ENCODE measurements around the gene AKT1.

Gene AKT1

GRCh38 chr14:104820669-104821228 lies 25.2 kb upstream of the AKT1 start:
- no peak overlapping the region for H3K4me2 ChIP-seq (ENCODE audit: low read length)
- no peak overlapping the region for H3K4me3 ChIP-seq (ENCODE audit: low read depth, low read length)
- WGBS (ENCODE audit: extremely low coverage, insufficient coverage, insufficient read length): no CpG with 5 or more reads among the region's 22 CpGs

GRCh38 chr14:104819361-104819781 lies 23.8 kb upstream of the AKT1 start:
- Histone ChIP-seq H4K12ac (ENCODE audit: low read depth, low read length) (no peak overlapping the region), H3K23ac (ENCODE audit: low read length) (no peak overlapping the region), H3K79me1 (ENCODE audit: low read length) (peaks cover 12% of the 10 kb centered on the region), H3K4me1 (ENCODE audit: control insufficient read depth in 1 of 2, insufficient read depth in 2 of 2, low read length in 2 of 2) (peaks cover 4 to 9% of the 10 kb centered on the region in 2 experiments), H2AFZ (ENCODE audit: insufficient read depth, low read length, poor library complexity) (no peak overlapping the region), H3K4me3 (ENCODE audit: low read depth, low read length) (no peak overlapping the region), H3K36me3 (ENCODE audit: control insufficient read depth in 1 of 2, insufficient read depth in 2 of 2, low read length in 2 of 2) (no peaks in the 10 kb centered on the region), H3K9ac (ENCODE audit: low read length) (no peak overlapping the region), H4K8ac (ENCODE audit: low read depth, low read length) (no peak overlapping the region), H3K18ac (ENCODE audit: low read length) (no peak overlapping the region), H3K4me2 (ENCODE audit: low read length) (no peak overlapping the region), H3K27me3 (ENCODE audit: insufficient read depth, low read length) (no peaks in the 10 kb centered on the region), H2BK120ac (ENCODE audit: insufficient read depth, low read length, poor library complexity) (no peak overlapping the region), H2BK5ac (ENCODE audit: low read depth, low read length, poor library complexity) (no peak overlapping the region), H3K4ac (ENCODE audit: low read depth, low read length) (no peak overlapping the region), H3K27ac (ENCODE audit: low read depth, low read length) (no peak overlapping the region), H2BK12ac (ENCODE audit: low read length) (no peak overlapping the region), H3K79me2 (ENCODE audit: control insufficient read depth, insufficient read depth, low read length, poor library complexity) (peaks cover 10% of the 10 kb centered on the region), H3K9me3 (ENCODE audit: insufficient read depth, low read depth, low read length) (peaks cover 5% of the 10 kb centered on the region), H2AK5ac (ENCODE audit: low read length) (no peak overlapping the region), H4K91ac (ENCODE audit: low read depth, low read length) (no peak overlapping the region), H3K14ac (ENCODE audit: low read length) (no peak overlapping the region)
- no CpG with 5 or more reads among the region's 12 CpGs for WGBS (ENCODE audit: extremely low coverage, insufficient coverage, insufficient read length)
- DNase-seq: no peak

More at GRCh38 chr14:104820669-104821228, 25.2 kb upstream of the AKT1 start:
- Histone ChIP-seq H2AK5ac (ENCODE audit: low read length) (no peak overlapping the region), H2BK120ac (ENCODE audit: insufficient read depth, low read length, poor library complexity) (no peak overlapping the region), H2BK12ac (ENCODE audit: low read length) (no peak overlapping the region), H3K9ac (ENCODE audit: low read length) (no peak overlapping the region), H3K79me1 (ENCODE audit: low read length) (peaks cover 7% of the 10 kb centered on the region), H3K14ac (ENCODE audit: low read length) (no peak overlapping the region), H3K79me2 (ENCODE audit: control insufficient read depth, insufficient read depth, low read length, poor library complexity) (peaks cover 6% of the 10 kb centered on the region), H3K36me3 (ENCODE audit: control insufficient read depth in 1 of 2, insufficient read depth in 2 of 2, low read length in 2 of 2) (no peaks in the 10 kb centered on the region), H3K27ac (ENCODE audit: low read depth, low read length) (no peak overlapping the region), H3K18ac (ENCODE audit: low read length) (no peak overlapping the region), H4K12ac (ENCODE audit: low read depth, low read length) (no peak overlapping the region), H3K4me1 (ENCODE audit: control insufficient read depth in 1 of 2, insufficient read depth in 2 of 2, low read length in 2 of 2) (peaks cover 4 to 8% of the 10 kb centered on the region in 2 experiments), H3K9me3 (ENCODE audit: insufficient read depth, low read depth, low read length) (peaks cover 5% of the 10 kb centered on the region), H3K4ac (ENCODE audit: low read depth, low read length) (no peak overlapping the region), H2AFZ (ENCODE audit: insufficient read depth, low read length, poor library complexity) (no peak overlapping the region), H2BK5ac (ENCODE audit: low read depth, low read length, poor library complexity) (no peak overlapping the region), H3K23ac (ENCODE audit: low read length) (no peak overlapping the region), H4K8ac (ENCODE audit: low read depth, low read length) (no peak overlapping the region), H4K91ac (ENCODE audit: low read depth, low read length) (no peak overlapping the region), H3K27me3 (ENCODE audit: insufficient read depth, low read length) (peaks cover 4% of the 10 kb centered on the region)
- DNase-seq: peak in 1 of 2 donors; percentile 48

- no peak overlapping the region for H3K4me3 ChIP-seq (ENCODE audit: low read depth, low read length)
- no peak overlapping the region for H2AFZ ChIP-seq (ENCODE audit: insufficient read depth, low read length, poor library complexity)
- H3K9me3 ChIP-seq (ENCODE audit: insufficient read depth, low read depth, low read length): peaks cover 5% of the 10 kb centered on the region
- no peaks in the 10 kb centered on the region for H3K36me3 ChIP-seq (ENCODE audit: control insufficient read depth in 1 of 2, insufficient read depth in 2 of 2, low read length in 2 of 2)
- H2BK120ac ChIP-seq (ENCODE audit: insufficient read depth, low read length, poor library complexity): no peak overlapping the region
- H4K12ac ChIP-seq (ENCODE audit: low read depth, low read length): no peak overlapping the region
- DNase-seq: no peak
- no peak overlapping the region for H2BK5ac ChIP-seq (ENCODE audit: low read depth, low read length, poor library complexity)
- no peak overlapping the region for H3K23ac ChIP-seq (ENCODE audit: low read length)
- H3K4ac ChIP-seq (ENCODE audit: low read depth, low read length): no peak overlapping the region
- H3K18ac ChIP-seq (ENCODE audit: low read length): no peak overlapping the region
- no peak overlapping the region for H3K9ac ChIP-seq (ENCODE audit: low read length)
- H3K79me1 ChIP-seq (ENCODE audit: low read length): peaks cover 12% of the 10 kb centered on the region
- no peak overlapping the region for H2AK5ac ChIP-seq (ENCODE audit: low read length)
- WGBS (ENCODE audit: extremely low coverage, insufficient coverage, insufficient read length): no CpG with 5 or more reads among the region's 9 CpGs
- no peak overlapping the region for H3K4me2 ChIP-seq (ENCODE audit: low read length)
- no peaks in the 10 kb centered on the region for H3K27me3 ChIP-seq (ENCODE audit: insufficient read depth, low read length)
- H3K14ac ChIP-seq (ENCODE audit: low read length): no peak overlapping the region
- H4K91ac ChIP-seq (ENCODE audit: low read depth, low read length): no peak overlapping the region
- no peak overlapping the region for H4K8ac ChIP-seq (ENCODE audit: low read depth, low read length)
- peaks cover 4 to 9% of the 10 kb centered on the region in 2 experiments for H3K4me1 ChIP-seq (ENCODE audit: control insufficient read depth in 1 of 2, insufficient read depth in 2 of 2, low read length in 2 of 2)
- no peak overlapping the region for H2BK12ac ChIP-seq (ENCODE audit: low read length)
- H3K27ac ChIP-seq (ENCODE audit: low read depth, low read length): no peak overlapping the region
- H3K79me2 ChIP-seq (ENCODE audit: control insufficient read depth, insufficient read depth, low read length, poor library complexity): peaks cover 10% of the 10 kb centered on the region
Measured at GRCh38 chr14:104818714-104819161, 23.2 kb upstream of the AKT1 start.

- no peak overlapping the region for H2AFZ ChIP-seq (ENCODE audit: insufficient read depth, low read length, poor library complexity)
- no peak for DNase-seq
- H3K18ac ChIP-seq (ENCODE audit: low read length): no peak overlapping the region
- H4K91ac ChIP-seq (ENCODE audit: low read depth, low read length): no peak overlapping the region
- no peak overlapping the region for H2AK5ac ChIP-seq (ENCODE audit: low read length)
- no peak overlapping the region for H2BK5ac ChIP-seq (ENCODE audit: low read depth, low read length, poor library complexity)
- H3K27ac ChIP-seq (ENCODE audit: low read depth, low read length): no peak overlapping the region
- H3K27me3 ChIP-seq (ENCODE audit: insufficient read depth, low read length): no peaks in the 10 kb centered on the region
- peaks cover 4 to 9% of the 10 kb centered on the region in 2 experiments for H3K4me1 ChIP-seq (ENCODE audit: control insufficient read depth in 1 of 2, insufficient read depth in 2 of 2, low read length in 2 of 2)
- H3K23ac ChIP-seq (ENCODE audit: low read length): no peak overlapping the region
- H3K79me2 ChIP-seq (ENCODE audit: control insufficient read depth, insufficient read depth, low read length, poor library complexity): peaks cover 10% of the 10 kb centered on the region
- H2BK120ac ChIP-seq (ENCODE audit: insufficient read depth, low read length, poor library complexity): no peak overlapping the region
- no peak overlapping the region for H3K4ac ChIP-seq (ENCODE audit: low read depth, low read length)
- WGBS (ENCODE audit: extremely low coverage, insufficient coverage, insufficient read length): no CpG with 5 or more reads among the region's 8 CpGs
- no peak overlapping the region for H4K12ac ChIP-seq (ENCODE audit: low read depth, low read length)
- no peaks in the 10 kb centered on the region for H3K36me3 ChIP-seq (ENCODE audit: control insufficient read depth in 1 of 2, insufficient read depth in 2 of 2, low read length in 2 of 2)
- no peak overlapping the region for H3K4me2 ChIP-seq (ENCODE audit: low read length)
- H3K9ac ChIP-seq (ENCODE audit: low read length): no peak overlapping the region
- H3K9me3 ChIP-seq (ENCODE audit: insufficient read depth, low read depth, low read length): peaks cover 5% of the 10 kb centered on the region
- no peak overlapping the region for H3K14ac ChIP-seq (ENCODE audit: low read length)
- no peak overlapping the region for H2BK12ac ChIP-seq (ENCODE audit: low read length)
- no peak overlapping the region for H3K4me3 ChIP-seq (ENCODE audit: low read depth, low read length)
- peaks cover 12% of the 10 kb centered on the region for H3K79me1 ChIP-seq (ENCODE audit: low read length)
- no peak overlapping the region for H4K8ac ChIP-seq (ENCODE audit: low read depth, low read length)
Measured at GRCh38 chr14:104817930-104818713, 22.6 kb upstream of the AKT1 start.

Measured in trophoblast cell (in vitro differentiated cells and primary cell).